Measurements from ENCODE around the gene ASPSCR1.
"Not testable (repeated sequence)": the region's sequence is repeated elsewhere in the genome, so short reads cannot be mapped to it uniquely, and the experiment has no call there.

The ASPSCR1 gene

DNA sequence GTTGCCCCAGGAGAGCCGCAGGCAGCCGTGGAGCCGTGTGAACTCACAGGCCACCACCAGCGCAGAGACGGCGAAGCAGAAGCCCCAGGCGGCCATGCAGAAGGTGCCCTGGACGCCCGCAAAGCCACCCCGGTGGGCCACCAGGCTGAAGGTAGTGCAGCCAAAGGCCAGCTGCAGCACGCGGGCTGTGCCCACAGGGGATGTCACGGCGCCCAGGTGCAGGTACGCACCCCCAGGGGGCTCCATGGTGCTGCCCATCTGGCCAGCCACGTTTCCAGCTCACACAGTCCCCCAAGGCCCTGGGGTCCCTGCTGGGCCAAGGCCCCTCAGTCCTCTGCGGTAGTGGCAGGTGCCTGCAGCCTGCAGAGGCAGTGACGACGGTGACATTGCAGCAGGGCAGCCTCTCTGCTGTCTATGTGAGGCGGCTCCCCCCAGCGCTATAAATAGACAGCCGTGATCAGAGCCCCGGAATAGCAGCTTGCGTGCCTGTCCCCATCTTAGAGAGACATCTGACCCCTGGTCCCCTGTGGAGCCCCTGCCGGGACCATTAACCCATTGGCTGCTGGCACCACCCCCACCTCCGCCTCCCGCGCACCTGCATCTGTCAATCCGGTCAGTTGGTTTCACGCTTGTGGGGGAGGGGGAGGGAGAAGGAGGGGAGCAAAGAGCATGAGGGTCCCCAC is 35.8 kb upstream of the ASPSCR1 start:
- no peak for DNase-seq

DNA sequence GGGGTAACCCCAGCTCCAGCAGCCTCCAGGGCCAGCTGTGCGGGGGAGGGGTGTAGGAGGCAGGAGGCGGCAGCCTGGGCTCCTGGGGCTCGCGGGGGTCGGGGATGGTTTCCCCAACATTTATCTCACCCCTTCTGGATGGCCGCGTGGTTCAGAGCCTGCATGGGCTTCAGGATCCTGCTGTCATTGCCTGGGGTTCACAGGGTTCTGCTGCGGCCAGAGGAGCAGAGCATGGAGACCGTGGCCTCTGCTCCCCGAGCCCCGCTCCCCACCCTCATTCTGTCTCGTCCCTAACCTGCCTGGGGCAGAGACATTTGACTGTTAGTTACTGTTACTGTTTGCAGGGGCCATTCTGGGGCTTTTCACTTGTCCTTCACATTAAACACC is 35.3 kb upstream of the ASPSCR1 start:
- DNase-seq: no peak

DNA sequence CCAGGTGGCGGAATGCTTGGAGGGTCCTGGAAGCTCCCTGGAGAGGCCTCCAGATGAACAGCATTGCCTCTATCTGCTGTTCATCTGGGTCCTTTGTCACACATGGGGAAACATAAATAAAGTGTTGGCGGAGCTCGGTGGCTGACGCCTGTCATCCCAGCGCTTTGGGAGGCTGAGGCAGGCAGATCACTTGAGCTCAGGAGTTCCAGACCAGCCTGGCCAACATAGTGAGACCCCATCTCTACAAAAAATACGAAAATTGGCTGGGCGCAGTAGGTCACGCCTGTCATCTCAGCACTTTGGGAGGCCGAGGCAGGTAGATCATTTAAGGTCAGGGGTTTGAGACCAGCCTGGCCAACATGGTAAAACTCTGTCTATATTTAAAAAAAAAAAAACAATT is 32.6 kb upstream of the ASPSCR1 start:
- no peak for DNase-seq

DNA sequence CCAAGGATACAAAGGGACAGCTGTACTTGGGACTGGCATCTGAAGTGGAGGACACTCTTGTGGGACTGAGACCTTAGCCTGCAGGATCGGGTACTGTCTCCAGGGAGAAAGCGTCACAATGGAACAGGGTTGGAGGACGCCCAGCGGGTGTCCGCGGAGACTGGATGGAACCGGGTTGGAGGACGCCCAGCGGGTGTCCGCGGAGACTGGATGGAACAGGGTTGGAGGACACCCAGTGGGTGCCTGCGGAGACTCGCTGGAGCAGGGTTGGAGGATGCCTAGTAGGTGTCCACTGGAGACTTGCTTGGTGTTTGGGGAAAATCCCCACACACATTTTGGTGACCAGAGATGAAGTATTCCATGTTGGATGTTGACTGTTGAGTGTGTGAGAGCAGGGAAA is 30.2 kb upstream of the ASPSCR1 start, which contains the start of gene MYADML2:
Gene MYADML2, minus strand, starts transcription at position 45 of the 400 bp plus-strand sequence. CDS start 5,492 bp downstream, outside the sequence.
- DNase-seq: no peak

DNA sequence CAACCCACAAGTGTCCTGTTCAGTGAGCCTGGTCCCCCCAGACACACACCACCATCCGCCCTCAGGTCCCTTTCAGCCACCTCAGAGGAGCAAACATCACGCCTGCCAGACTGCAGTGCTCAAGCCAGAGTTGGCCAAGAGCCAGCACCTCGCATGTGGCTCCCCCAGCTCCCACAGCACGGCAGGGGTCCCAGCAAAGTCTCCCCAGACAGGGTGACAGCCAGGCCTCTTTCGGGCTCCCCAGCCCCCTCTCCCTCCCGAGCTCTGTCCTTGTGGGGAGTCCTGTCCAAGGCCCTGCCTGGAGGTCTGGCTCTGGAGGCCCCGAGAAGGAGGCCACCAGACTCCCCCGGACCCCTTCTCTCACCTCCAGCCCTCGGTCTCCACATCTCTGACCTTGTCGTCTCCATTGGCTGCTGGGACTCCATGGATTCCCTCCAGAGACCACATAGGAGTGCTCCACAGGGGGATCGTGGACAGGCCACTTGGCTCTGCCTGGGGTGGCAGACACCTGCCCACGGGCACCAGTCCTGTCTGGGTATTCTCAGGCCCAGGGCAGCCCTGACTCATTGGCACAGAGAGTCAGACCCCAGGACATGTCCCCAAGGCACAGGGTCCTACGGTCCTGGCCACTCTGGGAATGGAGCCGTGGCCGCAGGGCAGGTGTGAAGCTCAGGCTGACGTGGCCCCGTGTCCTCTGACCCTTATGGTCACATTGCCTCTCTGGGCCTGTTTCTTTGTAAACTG is 28.6 kb upstream of the ASPSCR1 start:
- no peak for DNase-seq

DNA sequence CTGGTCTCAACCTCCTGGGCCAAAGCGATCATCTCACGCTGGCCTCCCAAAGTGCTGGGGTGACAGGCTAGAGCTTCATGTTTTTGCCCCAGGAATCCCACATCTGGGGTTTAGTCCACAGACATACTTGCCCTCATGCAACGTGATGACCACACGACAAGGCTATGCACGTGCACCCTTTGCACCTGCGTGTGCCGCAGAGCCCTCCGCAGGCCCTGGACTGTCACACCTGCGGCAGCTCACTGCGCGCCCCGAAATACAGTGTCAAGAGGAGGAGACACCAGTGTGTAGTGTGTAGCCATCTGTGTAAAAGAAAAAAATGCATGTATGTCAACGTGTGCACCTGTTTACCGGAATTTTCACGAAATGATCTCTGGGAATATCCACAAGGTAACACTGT is 26.9 kb upstream of the ASPSCR1 start:
- no peak for DNase-seq

DNA sequence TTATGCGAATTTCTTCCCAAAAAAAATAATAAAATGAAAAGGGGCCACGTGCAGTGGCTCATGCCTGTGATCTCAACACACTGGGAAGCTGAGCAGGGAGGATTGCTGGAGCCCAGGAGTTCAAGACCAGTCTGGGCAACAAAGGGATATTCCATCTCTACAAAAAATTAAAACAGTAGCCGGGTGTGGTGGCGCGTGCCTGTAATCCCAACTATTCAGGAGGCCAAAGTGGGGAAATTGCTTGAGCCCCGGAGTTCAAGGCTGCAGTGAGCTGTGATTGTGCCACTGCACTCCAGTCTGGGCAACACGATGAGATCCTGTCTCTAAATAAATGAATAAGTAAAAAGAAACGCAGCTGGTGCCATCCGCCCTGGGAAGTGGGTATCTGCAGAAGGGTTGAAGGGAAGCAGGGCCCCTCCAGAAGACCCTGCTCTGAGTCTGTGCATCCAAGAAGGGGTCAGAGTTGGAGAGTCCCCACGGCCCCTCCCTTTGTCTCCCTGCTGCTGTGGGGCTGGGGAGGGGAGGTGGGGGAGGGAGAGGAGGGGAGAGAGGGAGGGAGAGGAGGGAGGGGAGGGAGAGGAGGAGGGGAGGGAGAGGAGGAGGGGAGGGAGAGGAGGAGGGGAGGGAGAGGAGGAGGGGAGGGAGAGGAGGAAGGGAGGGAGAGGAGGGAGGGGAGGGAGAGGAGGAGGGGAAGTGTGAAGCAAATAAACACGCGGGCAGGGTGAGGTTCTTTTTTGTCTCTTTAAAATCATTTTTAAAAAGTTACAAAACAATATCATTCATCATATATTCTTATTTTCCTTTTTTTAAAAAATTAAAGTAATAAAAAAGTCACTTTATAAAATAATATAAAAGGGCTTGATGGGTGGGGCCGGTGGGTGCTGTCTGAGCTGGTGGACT is 25.4 kb upstream of the ASPSCR1 start:
- no peak for DNase-seq

DNA sequence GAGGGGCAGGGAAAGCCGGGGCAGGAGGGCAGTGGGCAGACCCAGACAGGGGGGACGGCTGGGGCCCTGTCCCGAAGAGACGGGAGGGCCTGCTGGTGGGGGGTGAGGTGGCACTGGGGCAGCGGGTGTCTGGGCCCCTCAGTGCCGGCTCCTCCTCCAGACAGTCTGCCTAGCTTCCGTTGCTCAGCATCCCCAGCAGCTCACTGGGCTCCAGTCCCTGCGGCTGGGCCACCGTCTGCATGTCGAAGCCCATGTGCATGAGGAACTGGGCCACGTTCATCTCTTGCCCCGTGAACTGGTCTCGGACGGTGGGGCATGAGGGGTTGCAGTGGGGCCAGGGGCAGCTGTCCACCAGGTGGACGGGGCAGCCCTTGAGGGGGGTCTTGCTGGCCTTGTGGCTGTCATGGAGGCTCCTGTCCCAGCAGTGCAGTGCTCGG is 24.6 kb upstream of the ASPSCR1 start:
- no peak for DNase-seq

DNA sequence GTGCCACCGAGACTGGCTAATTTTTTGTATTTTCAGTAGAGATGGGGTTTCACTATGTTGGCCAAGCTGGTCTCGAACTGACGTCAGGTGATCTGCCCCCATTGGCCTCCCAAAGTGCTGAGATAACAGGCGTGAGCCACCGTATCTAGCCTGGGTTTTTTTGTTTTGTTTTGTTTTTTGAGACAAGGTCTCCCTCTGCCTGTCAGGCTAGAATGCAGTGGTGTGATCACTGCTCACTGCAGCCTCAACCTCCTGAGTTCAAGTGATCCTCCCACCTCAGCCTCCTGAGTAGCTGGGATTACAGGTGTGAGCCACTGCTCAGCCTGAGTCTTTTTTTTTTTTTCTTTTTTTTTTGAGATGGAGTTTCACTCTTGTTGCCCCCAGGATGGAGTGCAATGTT is 24.0 kb upstream of the ASPSCR1 start:
- DNase-seq: not testable (repeated sequence)

DNA sequence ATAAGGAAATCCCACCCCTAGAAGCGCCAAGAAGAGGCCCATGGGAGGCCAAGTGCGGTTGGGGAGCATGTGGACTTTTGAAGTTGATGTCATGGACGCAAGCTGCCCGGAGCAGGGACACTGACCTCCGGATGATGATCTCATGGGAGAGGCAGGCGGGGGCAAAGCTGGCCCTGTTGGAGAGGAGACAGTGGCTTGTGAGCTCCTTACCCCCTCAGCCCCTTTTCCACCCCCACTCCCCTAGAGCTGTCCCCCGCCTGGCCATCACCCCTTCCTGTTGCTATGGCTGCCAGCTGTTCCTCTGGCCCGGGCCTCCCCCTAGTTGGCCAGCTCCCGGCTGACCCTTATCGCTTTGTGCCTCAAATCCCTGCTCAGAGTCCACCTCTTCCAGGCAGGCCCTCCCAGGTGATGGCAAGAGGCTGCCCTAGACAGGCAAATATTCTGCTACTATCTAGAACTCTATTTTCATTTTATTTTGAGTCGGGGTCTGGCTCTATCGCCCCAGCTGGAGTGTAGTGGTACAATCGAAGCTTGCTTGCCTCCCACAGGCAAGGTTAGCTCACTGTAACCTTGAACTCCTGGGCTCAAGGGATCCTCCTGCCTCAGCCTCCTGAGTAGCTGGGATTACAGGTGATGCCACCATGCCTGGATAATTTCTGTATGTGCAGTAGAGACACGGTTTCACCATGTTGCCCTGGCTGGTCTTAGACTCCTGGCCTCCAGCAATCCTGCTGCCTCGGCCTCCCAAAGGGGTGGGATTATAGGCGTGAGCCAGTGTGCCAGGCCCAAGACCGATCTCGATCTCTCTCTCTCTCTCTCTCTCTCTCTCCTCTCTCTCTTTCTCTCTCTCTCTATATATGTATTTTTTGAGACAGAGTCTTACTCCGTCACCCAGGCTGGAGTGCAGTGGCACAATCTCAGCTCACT is 23.0 kb upstream of the ASPSCR1 start:
- DNase-seq: no peak

DNA sequence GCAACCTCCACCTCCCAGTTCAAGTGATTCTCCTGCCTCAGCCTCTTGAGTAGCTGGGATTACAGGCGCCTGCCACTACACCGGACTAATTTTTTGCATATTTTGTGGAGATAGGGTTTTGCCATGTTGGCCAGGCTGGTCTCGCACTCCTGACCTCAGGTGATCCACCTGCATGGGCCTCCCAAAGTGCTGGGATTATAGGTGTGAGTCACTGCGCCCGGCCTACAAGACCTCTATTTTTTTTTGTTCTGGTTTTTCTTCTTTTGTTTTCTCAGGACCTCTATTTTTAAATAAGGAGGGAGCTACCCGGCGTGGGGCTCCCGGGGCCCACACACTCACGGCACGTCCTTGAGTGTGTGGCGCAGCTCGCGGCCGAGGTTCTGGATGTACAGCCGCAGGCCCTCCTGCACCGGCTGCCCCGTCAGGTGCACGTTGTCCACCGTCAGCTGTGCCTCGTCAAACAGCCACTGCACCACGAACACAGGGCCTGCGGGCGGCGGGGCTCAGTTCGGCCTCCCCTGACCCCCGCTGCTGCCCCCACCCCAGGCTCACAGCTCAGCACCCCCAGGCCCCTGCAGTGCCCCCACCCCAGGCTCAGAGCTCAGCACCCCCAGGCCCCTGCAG is 22.3 kb upstream of the ASPSCR1 start:
- DNase-seq: no peak

DNA sequence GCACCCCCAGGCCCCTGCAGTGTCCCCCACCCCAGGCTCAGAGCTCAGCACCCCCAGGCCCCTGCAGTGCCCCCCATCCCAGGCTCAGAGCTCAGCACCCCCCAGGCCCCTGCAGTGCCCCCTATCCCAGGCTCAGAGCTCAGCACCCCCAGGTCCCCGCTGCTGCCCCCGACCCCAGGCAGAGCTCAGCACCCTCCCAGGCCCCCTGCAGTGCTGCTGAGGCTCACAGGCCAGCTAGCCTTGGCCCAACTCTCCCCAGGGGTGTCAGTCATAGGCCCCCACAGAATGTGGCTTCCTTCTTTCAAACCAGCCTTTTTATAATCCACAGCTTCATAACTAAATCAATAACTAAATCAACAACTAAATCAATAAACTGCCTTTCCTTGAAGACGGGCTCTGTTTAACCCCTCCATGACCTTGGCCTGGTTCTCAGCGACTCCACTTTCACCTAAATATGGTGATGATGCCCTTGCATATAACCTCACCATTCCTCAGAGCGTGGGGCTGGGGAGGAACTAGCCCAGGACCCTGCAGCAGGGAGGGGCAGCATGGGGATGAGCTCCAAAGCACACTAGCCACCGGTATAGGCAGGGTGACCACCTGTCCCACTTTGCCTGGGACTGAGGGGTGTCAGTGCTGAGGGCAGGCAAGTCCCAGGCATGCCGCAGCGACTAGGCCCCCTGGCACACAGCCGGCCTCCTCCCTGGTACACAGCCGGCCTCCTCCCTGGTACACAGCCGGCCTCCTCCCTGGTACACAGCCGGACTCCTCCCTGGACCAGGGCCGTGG is 21.5 kb upstream of the ASPSCR1 start:
- no peak for DNase-seq

DNA sequence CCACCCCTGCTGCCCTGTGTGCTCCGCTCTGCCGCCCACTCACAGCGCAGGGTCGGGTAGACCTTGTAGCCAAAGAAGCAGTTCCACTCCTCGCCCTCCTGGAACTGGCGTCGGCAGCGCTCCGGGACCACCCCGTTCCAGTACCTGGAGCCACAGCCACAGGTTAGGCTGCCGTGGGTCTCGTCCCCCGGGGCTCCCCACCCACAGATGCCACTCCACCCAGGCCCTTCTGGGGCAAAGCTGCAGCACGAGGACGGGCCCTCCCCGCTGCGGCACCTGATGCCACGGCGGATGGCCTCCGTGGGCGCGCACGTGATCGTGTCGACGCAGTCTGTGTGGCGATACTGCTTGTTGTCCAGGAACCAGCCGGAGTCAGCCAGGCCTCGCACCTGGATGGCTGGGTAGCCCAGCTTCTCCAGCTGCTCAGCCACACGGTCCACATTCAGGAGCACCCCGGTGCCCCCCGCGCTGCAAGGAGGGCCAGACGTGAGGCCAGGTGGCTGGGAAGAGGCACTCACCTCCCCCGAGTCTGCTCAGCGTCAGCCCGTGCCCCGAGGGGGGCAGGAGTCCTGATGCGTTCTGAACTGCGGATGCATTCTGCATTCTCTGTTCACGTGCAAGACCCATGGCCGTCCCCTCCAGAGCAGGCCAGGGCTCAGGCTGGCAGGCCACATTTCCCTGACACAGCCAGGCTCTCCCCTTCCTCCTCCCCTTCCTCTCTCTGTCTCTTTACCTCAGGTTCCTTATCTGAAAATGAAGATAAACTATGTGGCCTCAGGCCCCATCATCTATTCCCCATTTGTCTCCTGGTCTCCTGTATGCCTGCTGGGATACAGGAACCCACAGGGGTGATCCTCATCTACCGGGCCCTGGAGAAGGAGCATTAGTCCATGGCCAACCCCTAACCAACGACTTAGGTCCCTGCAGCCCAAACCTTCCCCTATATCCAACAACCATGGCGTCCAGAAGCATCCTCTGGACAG is 20.5 kb upstream of the ASPSCR1 start:
- DNase-seq: no peak

DNA sequence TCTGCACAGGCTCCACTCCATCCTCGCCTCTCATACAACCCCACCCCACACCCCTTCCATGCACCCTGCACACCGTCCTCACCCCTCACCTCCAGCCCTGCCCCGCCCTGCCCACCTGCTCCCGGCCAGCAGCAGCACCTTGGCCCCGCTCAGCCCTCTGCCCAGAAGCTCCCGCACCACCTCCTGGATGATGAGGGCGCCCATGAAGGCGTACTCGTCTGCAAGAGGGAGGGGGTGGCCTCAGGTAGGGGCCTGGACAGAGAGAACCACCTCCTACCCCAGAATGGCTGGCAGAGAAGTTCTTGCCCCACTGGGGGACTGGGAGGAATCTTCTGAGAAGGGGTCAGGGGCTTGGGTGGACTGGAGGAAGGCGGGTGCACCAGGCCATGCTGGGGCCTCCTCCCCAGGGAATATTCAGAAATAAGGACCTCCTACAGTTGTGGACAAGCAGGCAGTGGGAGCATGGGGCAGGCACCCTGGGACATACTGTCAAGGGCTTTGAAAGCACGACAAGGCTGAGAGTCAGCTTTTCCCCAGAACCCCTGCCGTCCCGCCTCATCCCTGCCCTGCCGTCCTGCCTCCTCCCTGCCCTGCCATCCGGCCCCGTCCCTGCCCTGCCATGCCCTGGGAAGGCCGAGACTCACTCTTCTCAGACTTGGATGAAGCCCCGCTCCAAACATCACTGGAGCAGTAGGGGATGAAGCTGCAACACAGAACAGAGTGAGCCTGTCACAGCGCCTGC is 19.6 kb upstream of the ASPSCR1 start:
- DNase-seq: no peak

DNA sequence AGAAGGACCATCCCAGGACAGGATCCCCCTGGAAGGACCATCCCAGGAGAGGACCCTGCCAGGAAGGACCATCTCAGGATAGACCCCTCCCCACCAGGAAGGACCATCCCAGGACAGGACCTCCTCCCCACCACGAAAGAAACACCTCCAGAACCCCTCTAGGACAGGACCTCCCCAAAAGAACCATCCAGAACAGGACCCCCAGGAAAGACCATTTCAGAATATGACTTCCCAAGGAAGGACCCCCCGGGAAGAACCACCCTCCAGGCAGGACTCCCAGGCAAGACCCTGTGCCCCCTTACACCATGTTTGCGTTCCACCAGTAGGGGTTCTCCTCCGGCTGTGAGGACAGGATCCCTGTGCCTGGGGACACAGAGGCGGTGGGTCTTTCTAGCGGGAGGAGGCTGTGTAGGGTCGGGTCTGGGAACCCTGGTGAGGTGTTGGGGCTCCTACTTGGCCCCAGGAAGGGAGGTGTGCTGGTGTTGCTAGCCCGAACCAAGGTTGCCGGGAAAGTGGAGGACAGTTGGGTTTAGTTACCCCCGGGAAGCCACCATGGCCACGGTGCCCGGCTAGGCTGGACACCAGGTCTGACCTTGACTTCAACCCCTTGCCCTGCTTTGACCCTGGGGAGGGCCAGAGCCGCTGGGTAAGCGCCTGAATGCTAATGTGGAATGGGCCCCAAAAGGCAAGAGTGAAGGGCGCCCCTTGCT is 18.6 kb upstream of the ASPSCR1 start:
- no peak for DNase-seq

DNA sequence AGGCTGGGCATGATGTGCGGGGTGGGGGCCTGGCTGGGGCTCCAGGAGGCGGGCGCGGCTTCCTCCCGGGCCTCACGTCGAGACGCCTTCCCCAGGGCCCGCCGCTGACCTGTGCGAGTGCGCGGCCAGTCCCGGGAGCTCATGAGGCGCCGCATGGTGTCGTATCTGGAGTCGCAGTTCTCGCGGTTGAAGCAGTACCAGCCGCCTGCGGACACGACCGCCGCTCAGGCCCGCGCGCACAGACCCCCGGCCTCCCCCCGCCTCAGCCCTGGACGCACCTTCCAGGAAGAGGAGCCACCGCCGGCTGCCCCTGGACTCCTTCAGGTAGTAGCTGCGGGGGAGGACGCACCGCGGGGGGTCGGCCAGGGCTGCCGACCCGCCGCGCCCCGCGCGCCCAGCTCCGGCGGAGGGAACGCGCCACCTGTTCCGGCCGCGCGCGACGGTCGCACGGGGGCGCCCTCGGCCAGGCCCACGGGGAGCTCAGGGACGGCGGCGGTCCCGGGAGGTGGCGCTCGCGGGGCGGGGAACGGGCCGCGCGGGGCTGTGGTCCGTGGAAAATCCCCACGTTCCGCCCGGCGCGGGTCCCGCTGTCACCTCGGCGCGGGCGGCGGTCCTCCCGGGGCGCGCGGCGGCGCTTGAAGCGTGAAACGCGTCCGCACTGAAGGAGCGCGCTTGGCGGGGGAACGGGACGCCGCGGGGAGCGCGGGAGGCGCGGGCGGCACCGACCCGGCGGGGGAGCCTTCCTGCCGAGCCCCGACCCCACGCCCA is 17.9 kb upstream of the ASPSCR1 start:
- DNase-seq: peak; percentile 58 to 88 (median 80)

Data from stimulated activated naive CD4-positive, alpha-beta T cell (primary cell).